GM23338 (cell line): Measurements from ENCODE around the gene ARHGEF37. TPM values are rescaled to one million over a fixed set of nuclear protein-coding genes. Genes with fewer than 3 reads are reported as not detected.
A peak's percentile ranks its signal among the peaks of the same experiment; 100 is the strongest.

ENCODE experiments used
- ATAC-seq: fragments of 200-7000 bp; cut with Tn5 transposase; 3 replicates; pipeline ENCODE4 v1.9.1; 2020
- DNase-seq: peaks from one replicate; pipeline ENCODE4 v3.0.0-alpha.2; 2015; ENCODE audit warnings: low spot score
- H2AFZ ChIP-seq: fragments of 200-600 bp; sonication (generic); 2 replicates; pipeline ENCODE4 v1.8.0; 2016; ENCODE audit warnings: antibody characterized with exemption, mild to moderate bottlenecking, moderate library complexity
- H3F3A ChIP-seq: fragments of 200-600 bp; sonication (generic); replicated peaks from 2 replicates; pipeline ENCODE4 v1.8.0; 2017; ENCODE audit warnings: antibody characterized with exemption, mixed run types, low read depth
- H3K27ac ChIP-seq: fragments of 200-600 bp; sonication (generic); 2 replicates; pipeline ENCODE4 v1.6.1; 2016; ENCODE audit warnings: low read depth
- H3K27me3 ChIP-seq: fragments of 200-600 bp; sonication (generic); 2 replicates; pipeline ENCODE4 v1.8.0; 2016; ENCODE audit warnings: mild to moderate bottlenecking, mixed run types, moderate library complexity; ENCODE audit not compliant: insufficient read depth
- H3K36me3 ChIP-seq: fragments of 200-600 bp; sonication (generic); 2 replicates; pipeline ENCODE4 v1.8.0; 2016; ENCODE audit warnings: mild to moderate bottlenecking; ENCODE audit not compliant: insufficient read depth
- H3K4me1 ChIP-seq: fragments of 200-600 bp; sonication (generic); 2 replicates; pipeline ENCODE4 v1.8.0; 2016; ENCODE audit warnings: mild to moderate bottlenecking, moderate library complexity; ENCODE audit not compliant: insufficient read depth
- H3K4me2 ChIP-seq: fragments of 200-600 bp; sonication (generic); 2 replicates; pipeline ENCODE4 v1.7.1; 2017; ENCODE audit warnings: mixed run types
- H3K4me3 ChIP-seq: fragments of 200-600 bp; sonication (generic); 2 replicates; pipeline ENCODE4 v1.6.1; 2016; ENCODE audit warnings: mixed run types
- H3K79me2 ChIP-seq: fragments of 200-600 bp; sonication (generic); replicated peaks from 2 replicates; pipeline ENCODE4 v1.8.0; 2017; ENCODE audit warnings: mild to moderate bottlenecking; ENCODE audit not compliant: insufficient read depth
- H3K9me2 ChIP-seq: fragments of 200-600 bp; sonication (generic); 2 replicates; pipeline ENCODE4 v1.8.0; 2017; ENCODE audit not compliant: insufficient read depth
- H4K20me1 ChIP-seq: fragments of 200-600 bp; sonication (generic); replicated peaks from 2 replicates; pipeline ENCODE4 v1.8.0; 2017; ENCODE audit warnings: mild to moderate bottlenecking; ENCODE audit not compliant: insufficient read depth
- H3K27ac Mint-ChIP-seq: 2 replicates; pipeline ENCODE4 v1.8.0; 2020; ENCODE audit warnings: inconsistent platforms, mild to moderate bottlenecking, moderate library complexity, mixed read lengths
- H3K27me3 Mint-ChIP-seq: 3 replicates; pipeline ENCODE4 v1.8.0; 2022; ENCODE audit warnings: low read depth, mild to moderate bottlenecking, moderate library complexity, mixed read lengths, inconsistent platforms; ENCODE audit not compliant: insufficient read depth, poor library complexity
- H3K36me3 Mint-ChIP-seq: 3 replicates; pipeline ENCODE4 v1.8.0; 2021; ENCODE audit warnings: low read depth, mild to moderate bottlenecking, inconsistent platforms, moderate library complexity, mixed read lengths
- H3K4me1 Mint-ChIP-seq: 3 replicates; pipeline ENCODE4 v1.8.0; 2020; ENCODE audit warnings: mild to moderate bottlenecking, inconsistent platforms, mixed read lengths
- H3K4me3 Mint-ChIP-seq: 3 replicates; pipeline ENCODE4 v1.8.0; 2021; ENCODE audit warnings: moderate library complexity, mild to moderate bottlenecking, inconsistent platforms, mixed read lengths
- H3K9me3 Mint-ChIP-seq: 3 replicates; pipeline ENCODE4 v1.8.0; 2020; ENCODE audit warnings: moderate library complexity, mild to moderate bottlenecking, inconsistent platforms, mixed read lengths
- CREB1 ChIP-seq: fragments of 250-450 bp; sonication (Bioruptor Pico); IDR thresholded peaks from 2 replicates; pipeline ENCODE4 v1.5.0; 2020; ENCODE audit warnings: low read depth, mild to moderate bottlenecking, moderate library complexity
- EZH2 ChIP-seq: fragments of 200-600 bp; sonication (generic); IDR thresholded peaks from one replicate; pipeline ENCODE4 v1.8.0; 2017; ENCODE audit warnings: antibody characterized with exemption, mild to moderate bottlenecking, low read depth; ENCODE audit not compliant: unreplicated experiment
- EZH2phosphoT487 ChIP-seq: fragments of 200-600 bp; sonication (generic); IDR thresholded peaks from one replicate; pipeline ENCODE4 v1.8.1; 2018; ENCODE audit warnings: antibody characterized with exemption; ENCODE audit not compliant: unreplicated experiment
- JUNB ChIP-seq: IDR thresholded peaks from one replicate; pipeline ENCODE4 v1.6.1; 2016; ENCODE audit warnings: antibody characterized with exemption; ENCODE audit not compliant: unreplicated experiment
- NANOG ChIP-seq: IDR thresholded peaks from 2 replicates; pipeline ENCODE4 v1.6.1; 2016; ENCODE audit warnings: antibody characterized with exemption, borderline replicate concordance
- POLR2AphosphoS5 ChIP-seq: IDR thresholded peaks from 2 replicates; pipeline ENCODE4 v1.6.1; 2016; ENCODE audit warnings: antibody characterized with exemption, low read depth
- STAT1 ChIP-seq: IDR thresholded peaks from one replicate; pipeline ENCODE4 v1.6.1; 2016; ENCODE audit warnings: antibody characterized with exemption; ENCODE audit not compliant: unreplicated experiment
- ZNF114 ChIP-seq: fragments of 250-450 bp; sonication (Bioruptor Pico); IDR thresholded peaks from 2 replicates; pipeline ENCODE4 v1.5.0; 2020; ENCODE audit warnings: mild to moderate bottlenecking, moderate library complexity
- ZNF331 ChIP-seq: fragments of 250-450 bp; sonication (Bioruptor Pico); IDR thresholded peaks from 2 replicates; pipeline ENCODE4 v1.5.0; 2020; ENCODE audit warnings: low read depth, mild to moderate bottlenecking, moderate library complexity
- polyA plus RNA-seq: library from polyadenylated mRNA; unstranded; fragments of >200 nt; fragmentation: Nextera tagmentation; extraction: Ambion mirVana; gene quantifications from 2 replicates; pipeline ENCODE4 v1.2.1, GENCODE V29; 2016
- total RNA-seq: library from RNA; depleted of rRNA; stranded (reverse); fragments of >200 nt; shearing (Covaris generic); gene quantifications from 2 replicates; pipeline ENCODE4 v1.2.3, GENCODE V29; 2014
- TF ChIP-seq, protein P1 (sequence below): fragments of 250-450 bp; sonication (Bioruptor Pico); IDR thresholded peaks from 2 replicates; pipeline ENCODE4 v1.5.0; 2020; ENCODE audit warnings: mild to moderate bottlenecking, moderate library complexity
- TF ChIP-seq, protein P2 (sequence below): IDR thresholded peaks from 2 replicates; pipeline ENCODE4 v1.6.1; 2016; ENCODE audit warnings: antibody characterized with exemption
- TF ChIP-seq, protein P3 (sequence below): IDR thresholded peaks from one replicate; pipeline ENCODE4 v1.6.1; 2018; ENCODE audit warnings: antibody characterized with exemption; ENCODE audit not compliant: unreplicated experiment
- TF ChIP-seq, protein P4 (sequence below), 2 experiments: fragments of 200-600 bp in 1 of 2; sonication (generic) in 1 of 2; conservative IDR thresholded peaks; 2 replicates each; pipeline versions ENCODE4 v1.5.1 to v1.6.1; 2016 to 2017; ENCODE audit warnings: antibody characterized with exemption in 2 of 2, low read depth in 2 of 2, mild to moderate bottlenecking in 2 of 2, moderate library complexity in 1 of 2

The ARHGEF37 gene
- total and polyA plus RNA-seq, 2 experiments from 2014 or later: 0.14 to 0.79 TPM

DNA sequence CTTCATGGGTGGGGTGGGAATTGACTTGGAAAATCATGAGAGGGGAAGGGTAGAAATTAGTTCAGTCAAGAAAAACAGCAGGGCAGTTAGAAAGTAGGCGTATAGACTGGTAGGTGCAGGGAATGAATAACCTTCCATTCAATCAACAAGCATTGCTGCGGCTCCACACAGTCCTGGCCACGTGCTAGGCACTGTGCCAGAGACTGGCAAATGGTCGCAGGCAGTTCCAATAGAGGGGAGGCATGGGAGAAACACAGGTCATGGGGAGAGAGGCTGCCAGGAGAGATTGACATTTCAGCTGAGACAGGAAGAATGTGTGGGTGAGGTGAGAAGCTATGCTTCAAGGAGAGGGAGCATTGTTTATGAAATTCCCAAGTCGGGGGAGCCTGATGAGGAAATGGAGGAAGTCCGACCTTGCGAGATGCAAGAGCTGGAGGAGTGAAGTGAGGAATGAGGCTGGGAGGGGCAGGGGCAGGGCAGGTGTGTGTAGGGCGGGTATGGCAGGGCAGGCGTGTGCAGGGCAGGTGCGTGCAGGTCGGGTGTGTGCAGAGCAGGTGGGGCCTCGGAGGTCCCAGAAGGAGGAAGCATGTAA, 94.4 kb downstream of the ARHGEF37 start:
- no peaks in the 10 kb centered on the region for H3K27me3 ChIP-seq
- TF ChIP-seq, protein P1, sequence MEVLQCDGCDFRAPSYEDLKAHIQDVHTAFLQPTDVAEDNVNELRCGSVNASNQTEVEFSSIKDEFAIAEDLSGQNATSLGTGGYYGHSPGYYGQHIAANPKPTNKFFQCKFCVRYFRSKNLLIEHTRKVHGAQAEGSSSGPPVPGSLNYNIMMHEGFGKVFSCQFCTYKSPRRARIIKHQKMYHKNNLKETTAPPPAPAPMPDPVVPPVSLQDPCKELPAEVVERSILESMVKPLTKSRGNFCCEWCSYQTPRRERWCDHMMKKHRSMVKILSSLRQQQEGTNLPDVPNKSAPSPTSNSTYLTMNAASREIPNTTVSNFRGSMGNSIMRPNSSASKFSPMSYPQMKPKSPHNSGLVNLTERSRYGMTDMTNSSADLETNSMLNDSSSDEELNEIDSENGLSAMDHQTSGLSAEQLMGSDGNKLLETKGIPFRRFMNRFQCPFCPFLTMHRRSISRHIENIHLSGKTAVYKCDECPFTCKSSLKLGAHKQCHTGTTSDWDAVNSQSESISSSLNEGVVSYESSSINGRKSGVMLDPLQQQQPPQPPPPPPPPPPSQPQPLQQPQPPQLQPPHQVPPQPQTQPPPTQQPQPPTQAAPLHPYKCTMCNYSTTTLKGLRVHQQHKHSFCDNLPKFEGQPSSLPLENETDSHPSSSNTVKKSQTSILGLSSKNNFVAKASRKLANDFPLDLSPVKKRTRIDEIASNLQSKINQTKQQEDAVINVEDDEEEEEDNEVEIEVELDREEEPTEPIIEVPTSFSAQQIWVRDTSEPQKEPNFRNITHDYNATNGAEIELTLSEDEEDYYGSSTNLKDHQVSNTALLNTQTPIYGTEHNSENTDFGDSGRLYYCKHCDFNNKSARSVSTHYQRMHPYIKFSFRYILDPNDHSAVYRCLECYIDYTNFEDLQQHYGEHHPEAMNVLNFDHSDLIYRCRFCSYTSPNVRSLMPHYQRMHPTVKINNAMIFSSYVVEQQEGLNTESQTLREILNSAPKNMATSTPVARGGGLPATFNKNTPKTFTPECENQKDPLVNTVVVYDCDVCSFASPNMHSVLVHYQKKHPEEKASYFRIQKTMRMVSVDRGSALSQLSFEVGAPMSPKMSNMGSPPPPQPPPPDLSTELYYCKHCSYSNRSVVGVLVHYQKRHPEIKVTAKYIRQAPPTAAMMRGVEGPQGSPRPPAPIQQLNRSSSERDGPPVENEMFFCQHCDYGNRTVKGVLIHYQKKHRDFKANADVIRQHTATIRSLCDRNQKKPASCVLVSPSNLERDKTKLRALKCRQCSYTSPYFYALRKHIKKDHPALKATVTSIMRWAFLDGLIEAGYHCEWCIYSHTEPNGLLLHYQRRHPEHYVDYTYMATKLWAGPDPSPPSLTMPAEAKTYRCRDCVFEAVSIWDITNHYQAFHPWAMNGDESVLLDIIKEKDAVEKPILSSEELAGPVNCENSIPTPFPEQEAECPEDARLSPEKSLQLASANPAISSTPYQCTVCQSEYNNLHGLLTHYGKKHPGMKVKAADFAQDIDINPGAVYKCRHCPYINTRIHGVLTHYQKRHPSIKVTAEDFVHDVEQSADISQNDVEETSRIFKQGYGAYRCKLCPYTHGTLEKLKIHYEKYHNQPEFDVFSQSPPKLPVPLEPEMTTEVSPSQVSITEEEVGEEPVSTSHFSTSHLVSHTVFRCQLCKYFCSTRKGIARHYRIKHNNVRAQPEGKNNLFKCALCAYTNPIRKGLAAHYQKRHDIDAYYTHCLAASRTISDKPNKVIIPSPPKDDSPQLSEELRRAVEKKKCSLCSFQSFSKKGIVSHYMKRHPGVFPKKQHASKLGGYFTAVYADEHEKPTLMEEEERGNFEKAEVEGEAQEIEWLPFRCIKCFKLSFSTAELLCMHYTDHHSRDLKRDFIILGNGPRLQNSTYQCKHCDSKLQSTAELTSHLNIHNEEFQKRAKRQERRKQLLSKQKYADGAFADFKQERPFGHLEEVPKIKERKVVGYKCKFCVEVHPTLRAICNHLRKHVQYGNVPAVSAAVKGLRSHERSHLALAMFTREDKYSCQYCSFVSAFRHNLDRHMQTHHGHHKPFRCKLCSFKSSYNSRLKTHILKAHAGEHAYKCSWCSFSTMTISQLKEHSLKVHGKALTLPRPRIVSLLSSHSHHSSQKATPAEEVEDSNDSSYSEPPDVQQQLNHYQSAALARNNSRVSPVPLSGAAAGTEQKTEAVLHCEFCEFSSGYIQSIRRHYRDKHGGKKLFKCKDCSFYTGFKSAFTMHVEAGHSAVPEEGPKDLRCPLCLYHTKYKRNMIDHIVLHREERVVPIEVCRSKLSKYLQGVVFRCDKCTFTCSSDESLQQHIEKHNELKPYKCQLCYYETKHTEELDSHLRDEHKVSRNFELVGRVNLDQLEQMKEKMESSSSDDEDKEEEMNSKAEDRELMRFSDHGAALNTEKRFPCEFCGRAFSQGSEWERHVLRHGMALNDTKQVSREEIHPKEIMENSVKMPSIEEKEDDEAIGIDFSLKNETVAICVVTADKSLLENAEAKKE (CRISPR knock-in tag): no peak
- no peak for TF ChIP-seq CREB1 (CRISPR knock-in tag)
- TF ChIP-seq POLR2AphosphoS5: no peak
- no peak for TF ChIP-seq STAT1
- TF ChIP-seq, protein P2, sequence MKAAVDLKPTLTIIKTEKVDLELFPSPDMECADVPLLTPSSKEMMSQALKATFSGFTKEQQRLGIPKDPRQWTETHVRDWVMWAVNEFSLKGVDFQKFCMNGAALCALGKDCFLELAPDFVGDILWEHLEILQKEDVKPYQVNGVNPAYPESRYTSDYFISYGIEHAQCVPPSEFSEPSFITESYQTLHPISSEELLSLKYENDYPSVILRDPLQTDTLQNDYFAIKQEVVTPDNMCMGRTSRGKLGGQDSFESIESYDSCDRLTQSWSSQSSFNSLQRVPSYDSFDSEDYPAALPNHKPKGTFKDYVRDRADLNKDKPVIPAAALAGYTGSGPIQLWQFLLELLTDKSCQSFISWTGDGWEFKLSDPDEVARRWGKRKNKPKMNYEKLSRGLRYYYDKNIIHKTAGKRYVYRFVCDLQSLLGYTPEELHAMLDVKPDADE: no peak
- no peak for TF ChIP-seq ZNF331 (CRISPR knock-in tag)
- no peak for TF ChIP-seq EZH2
- TF ChIP-seq NANOG: no peak
- TF ChIP-seq EZH2phosphoT487: no peak
- TF ChIP-seq, protein P3, sequence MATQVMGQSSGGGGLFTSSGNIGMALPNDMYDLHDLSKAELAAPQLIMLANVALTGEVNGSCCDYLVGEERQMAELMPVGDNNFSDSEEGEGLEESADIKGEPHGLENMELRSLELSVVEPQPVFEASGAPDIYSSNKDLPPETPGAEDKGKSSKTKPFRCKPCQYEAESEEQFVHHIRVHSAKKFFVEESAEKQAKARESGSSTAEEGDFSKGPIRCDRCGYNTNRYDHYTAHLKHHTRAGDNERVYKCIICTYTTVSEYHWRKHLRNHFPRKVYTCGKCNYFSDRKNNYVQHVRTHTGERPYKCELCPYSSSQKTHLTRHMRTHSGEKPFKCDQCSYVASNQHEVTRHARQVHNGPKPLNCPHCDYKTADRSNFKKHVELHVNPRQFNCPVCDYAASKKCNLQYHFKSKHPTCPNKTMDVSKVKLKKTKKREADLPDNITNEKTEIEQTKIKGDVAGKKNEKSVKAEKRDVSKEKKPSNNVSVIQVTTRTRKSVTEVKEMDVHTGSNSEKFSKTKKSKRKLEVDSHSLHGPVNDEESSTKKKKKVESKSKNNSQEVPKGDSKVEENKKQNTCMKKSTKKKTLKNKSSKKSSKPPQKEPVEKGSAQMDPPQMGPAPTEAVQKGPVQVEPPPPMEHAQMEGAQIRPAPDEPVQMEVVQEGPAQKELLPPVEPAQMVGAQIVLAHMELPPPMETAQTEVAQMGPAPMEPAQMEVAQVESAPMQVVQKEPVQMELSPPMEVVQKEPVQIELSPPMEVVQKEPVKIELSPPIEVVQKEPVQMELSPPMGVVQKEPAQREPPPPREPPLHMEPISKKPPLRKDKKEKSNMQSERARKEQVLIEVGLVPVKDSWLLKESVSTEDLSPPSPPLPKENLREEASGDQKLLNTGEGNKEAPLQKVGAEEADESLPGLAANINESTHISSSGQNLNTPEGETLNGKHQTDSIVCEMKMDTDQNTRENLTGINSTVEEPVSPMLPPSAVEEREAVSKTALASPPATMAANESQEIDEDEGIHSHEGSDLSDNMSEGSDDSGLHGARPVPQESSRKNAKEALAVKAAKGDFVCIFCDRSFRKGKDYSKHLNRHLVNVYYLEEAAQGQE: no peak
- TF ChIP-seq ZNF114 (CRISPR knock-in tag): no peak
- TF ChIP-seq, protein P4, sequence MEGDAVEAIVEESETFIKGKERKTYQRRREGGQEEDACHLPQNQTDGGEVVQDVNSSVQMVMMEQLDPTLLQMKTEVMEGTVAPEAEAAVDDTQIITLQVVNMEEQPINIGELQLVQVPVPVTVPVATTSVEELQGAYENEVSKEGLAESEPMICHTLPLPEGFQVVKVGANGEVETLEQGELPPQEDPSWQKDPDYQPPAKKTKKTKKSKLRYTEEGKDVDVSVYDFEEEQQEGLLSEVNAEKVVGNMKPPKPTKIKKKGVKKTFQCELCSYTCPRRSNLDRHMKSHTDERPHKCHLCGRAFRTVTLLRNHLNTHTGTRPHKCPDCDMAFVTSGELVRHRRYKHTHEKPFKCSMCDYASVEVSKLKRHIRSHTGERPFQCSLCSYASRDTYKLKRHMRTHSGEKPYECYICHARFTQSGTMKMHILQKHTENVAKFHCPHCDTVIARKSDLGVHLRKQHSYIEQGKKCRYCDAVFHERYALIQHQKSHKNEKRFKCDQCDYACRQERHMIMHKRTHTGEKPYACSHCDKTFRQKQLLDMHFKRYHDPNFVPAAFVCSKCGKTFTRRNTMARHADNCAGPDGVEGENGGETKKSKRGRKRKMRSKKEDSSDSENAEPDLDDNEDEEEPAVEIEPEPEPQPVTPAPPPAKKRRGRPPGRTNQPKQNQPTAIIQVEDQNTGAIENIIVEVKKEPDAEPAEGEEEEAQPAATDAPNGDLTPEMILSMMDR (conservative IDR thresholded peaks at IDR 0.05; ENCODE audit: low read depth in 2 of 2): no peak
- TF ChIP-seq JUNB: no peak
- no peaks in the 10 kb centered on the region for H3K9me2 ChIP-seq
- no peak overlapping the region for H3K4me3 ChIP-seq
- H3K27ac ChIP-seq: no peak overlapping the region
- H3K27ac Mint-ChIP-seq: no peak overlapping the region
- DNase-seq (peak; percentile 13), ATAC-seq (no peak)
- peaks cover 6% of the 10 kb centered on the region; the same call in 2 of the 3 replicates for H3K36me3 Mint-ChIP-seq
- H3K4me2 ChIP-seq: no peak overlapping the region
- peaks cover 12% of the 10 kb centered on the region for H3K9me3 Mint-ChIP-seq
- H3K4me1 Mint-ChIP-seq: no peaks in the 10 kb centered on the region; the same call in 2 of the 3 replicates
- no peaks in the 10 kb centered on the region for H3K79me2 ChIP-seq
- no peak overlapping the region for H3K4me3 Mint-ChIP-seq
- H4K20me1 ChIP-seq: no peaks in the 10 kb centered on the region
- H3K27me3 Mint-ChIP-seq: peaks cover 1% of the 10 kb centered on the region
- no peaks in the 10 kb centered on the region for H3K4me1 ChIP-seq
- no peaks in the 10 kb centered on the region for H3F3A ChIP-seq
- H3K36me3 ChIP-seq: no peaks in the 10 kb centered on the region
- no peak overlapping the region for H2AFZ ChIP-seq
